Neural cell (in vitro differentiated cells): ENCODE data around the gene HPS1.

Experiments
- CTCF ChIP-seq: fragments of 450-650 bp; IDR thresholded peaks from 2 replicates; pipeline ENCODE4 v1.5.1; 2014; ENCODE audit warnings: antibody characterized with exemption, mild to moderate bottlenecking, moderate library complexity; ENCODE audit not compliant: poor library complexity, severe bottlenecking
- EP300 ChIP-seq: fragments of 450-650 bp; conservative IDR thresholded peaks from 2 replicates; pipeline ENCODE4 v1.6.1; 2014; ENCODE audit warnings: antibody characterized with exemption, mild to moderate bottlenecking, moderate library complexity; ENCODE audit not compliant: poor library complexity, severe bottlenecking
- EZH2 ChIP-seq: fragments of 200-600, 300-800 bp; shearing (Covaris generic), sonication (generic); IDR thresholded peaks from 2 replicates; pipeline ENCODE4 v1.6.1; 2014; ENCODE audit warnings: antibody characterized with exemption, low read length, borderline replicate concordance, mild to moderate bottlenecking; ENCODE audit not compliant: insufficient read depth, poor library complexity, severe bottlenecking
- TAF1 ChIP-seq: IDR thresholded peaks from 2 replicates; pipeline ENCODE4 v1.6.1; 2012; ENCODE audit warnings: low read depth

- TF ChIP-seq EP300 (no peak), TAF1 (no peak), CTCF (no peak), EZH2 (no peak)
Observed at GRCh38 chr10:98433881-98434732, 12.6 kb downstream of the HPS1 start.
